Astrocyte (in vitro differentiated cells and primary cell): ENCODE measurements around the gene STEAP4.

ENCODE experiments used
- EZH2 ChIP-seq: IDR thresholded peaks from 2 replicates; pipeline ENCODE4 v1.6.1; 2012; ENCODE audit warnings: mild to moderate bottlenecking, low read length, inconsistent platforms; ENCODE audit not compliant: insufficient read depth
- TF ChIP-seq, protein P1 (sequence below): IDR thresholded peaks from 2 replicates; pipeline ENCODE4 v1.5.1; 2011; ENCODE audit warnings: low read depth, mild to moderate bottlenecking, inconsistent platforms, low read length, moderate library complexity; ENCODE audit not compliant: insufficient read depth

DNA sequence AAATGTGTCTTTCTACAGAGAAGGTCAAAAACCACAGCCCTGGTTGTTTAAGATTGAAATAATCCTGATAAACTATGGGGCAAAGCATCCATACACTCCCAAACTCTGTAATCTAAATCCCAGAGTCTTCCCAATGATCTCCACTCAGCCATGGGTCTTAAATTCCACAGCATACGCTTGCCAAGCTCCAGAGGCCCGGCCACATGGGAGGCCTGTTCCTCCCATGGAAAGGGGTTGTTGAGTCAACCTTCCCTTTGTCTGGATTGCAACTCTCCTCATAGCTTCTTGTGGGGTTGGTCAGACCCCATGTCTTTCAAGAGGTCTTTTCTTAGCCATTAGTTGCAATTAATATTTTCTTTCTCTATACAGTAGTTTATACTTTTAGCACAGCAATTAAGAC, 718 bp upstream of the STEAP4 start:
- TF ChIP-seq, protein P1, sequence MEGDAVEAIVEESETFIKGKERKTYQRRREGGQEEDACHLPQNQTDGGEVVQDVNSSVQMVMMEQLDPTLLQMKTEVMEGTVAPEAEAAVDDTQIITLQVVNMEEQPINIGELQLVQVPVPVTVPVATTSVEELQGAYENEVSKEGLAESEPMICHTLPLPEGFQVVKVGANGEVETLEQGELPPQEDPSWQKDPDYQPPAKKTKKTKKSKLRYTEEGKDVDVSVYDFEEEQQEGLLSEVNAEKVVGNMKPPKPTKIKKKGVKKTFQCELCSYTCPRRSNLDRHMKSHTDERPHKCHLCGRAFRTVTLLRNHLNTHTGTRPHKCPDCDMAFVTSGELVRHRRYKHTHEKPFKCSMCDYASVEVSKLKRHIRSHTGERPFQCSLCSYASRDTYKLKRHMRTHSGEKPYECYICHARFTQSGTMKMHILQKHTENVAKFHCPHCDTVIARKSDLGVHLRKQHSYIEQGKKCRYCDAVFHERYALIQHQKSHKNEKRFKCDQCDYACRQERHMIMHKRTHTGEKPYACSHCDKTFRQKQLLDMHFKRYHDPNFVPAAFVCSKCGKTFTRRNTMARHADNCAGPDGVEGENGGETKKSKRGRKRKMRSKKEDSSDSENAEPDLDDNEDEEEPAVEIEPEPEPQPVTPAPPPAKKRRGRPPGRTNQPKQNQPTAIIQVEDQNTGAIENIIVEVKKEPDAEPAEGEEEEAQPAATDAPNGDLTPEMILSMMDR = no peak
- TF ChIP-seq EZH2 = no peak
